ENCODE measurements around the gene HOXD8.

DNA sequence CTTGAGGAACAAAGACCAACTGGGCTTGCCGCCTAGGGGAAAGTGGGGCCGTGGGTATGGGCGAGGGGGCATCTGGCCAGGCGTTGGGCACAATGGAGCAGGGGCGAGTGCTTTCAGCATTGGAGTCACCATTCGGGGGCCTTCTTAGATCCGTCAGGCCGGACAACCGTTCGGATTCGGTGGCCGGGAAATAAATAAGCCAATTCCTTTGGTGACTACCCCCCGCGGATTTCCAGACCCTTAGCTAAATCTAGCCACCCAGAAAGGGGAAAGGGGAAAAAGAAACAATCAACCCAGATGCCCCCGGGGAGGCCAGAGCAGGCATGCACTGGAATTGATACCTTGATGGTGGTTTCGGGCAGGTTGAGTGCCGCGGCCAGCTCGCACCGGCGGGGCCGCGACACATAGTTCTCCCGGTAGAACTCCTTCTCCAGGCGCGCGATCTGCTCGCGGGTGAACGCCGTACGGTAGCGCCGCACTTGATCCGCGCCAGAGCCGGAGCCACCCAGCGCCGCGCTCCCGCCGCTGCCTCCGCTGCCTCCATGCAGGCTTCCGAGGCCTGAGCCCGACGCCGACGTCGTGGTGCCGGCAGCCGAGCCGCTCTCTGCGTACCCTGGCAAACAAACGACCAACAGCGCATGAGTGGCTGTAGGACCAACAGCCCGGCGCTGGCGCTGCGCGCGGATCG lies 47.5 kb upstream of the HOXD8 start:
- TF ChIP-seq JUNB (CRISPR knock-in tag; conservative IDR thresholded peaks at IDR 0.05) (no peak), SIRT6 (IDR thresholded peaks at IDR 0.05; ENCODE audit: low read depth, low read length) (no peak), GTF2F1 (IDR thresholded peaks at IDR 0.05; ENCODE audit: low read depth, low read length) (no peak), U2AF1 (optimal IDR thresholded peaks at IDR 0.05; ENCODE audit: low read depth, low read length) (no peak), ZNF263 (CRISPR knock-in tag; IDR thresholded peaks at IDR 0.05; ENCODE audit: borderline replicate concordance) (no peak), DPF2 (IDR thresholded peaks at IDR 0.05) (no peak), E2F6 (IDR thresholded peaks at IDR 0.05; ENCODE audit: borderline replicate concordance in 1 of 2, extremely low read depth in 1 of 2, insufficient read depth in 1 of 2, insufficient read length in 1 of 2, low read depth in 1 of 2, low read length in 1 of 2, poor library complexity in 1 of 2, severe bottlenecking in 1 of 2) (no peak), KDM2B (CRISPR knock-in tag; IDR thresholded peaks at IDR 0.05) (no peak)
- TF ChIP-seq, protein P1, sequence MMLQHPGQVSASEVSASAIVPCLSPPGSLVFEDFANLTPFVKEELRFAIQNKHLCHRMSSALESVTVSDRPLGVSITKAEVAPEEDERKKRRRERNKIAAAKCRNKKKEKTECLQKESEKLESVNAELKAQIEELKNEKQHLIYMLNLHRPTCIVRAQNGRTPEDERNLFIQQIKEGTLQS (IDR thresholded peaks at IDR 0.05), result no peak
- TF ChIP-seq, protein P1 (CRISPR knock-in tag; conservative IDR thresholded peaks at IDR 0.05), result no peak

Measured in K562 (cell line).